CD4-positive, alpha-beta T cell treated with Interleukin-4 for 4 hours (primary cell): ENCODE results near the gene TM6SF1.
"Not testable (repeated sequence)": the region's sequence is repeated elsewhere in the genome, so short reads cannot be mapped to it uniquely, and the experiment has no call there.

Experiments used
- DNase-seq: peaks from one replicate; pipeline ENCODE4 v3.0.0-alpha.2; 2020

Gene TM6SF1

DNA sequence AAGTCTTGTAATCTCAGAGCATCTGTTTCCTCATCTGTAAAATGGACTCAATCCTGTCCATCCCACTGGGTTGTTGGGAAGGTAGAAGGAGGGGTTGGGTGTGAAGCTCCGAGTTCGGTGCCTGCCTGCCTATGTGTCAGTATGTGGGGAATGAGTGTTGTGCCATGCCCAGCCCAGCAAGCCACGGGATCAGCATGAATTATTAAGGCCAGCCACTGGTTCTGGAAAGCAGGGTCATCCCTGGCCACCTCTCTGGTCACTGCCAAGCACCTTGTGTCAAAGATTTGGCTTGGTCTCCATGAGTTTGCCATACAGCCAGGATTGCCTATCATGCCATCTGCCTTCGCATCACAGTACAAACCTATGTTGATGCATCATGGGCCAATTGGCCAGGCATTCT, 11.5 kb downstream of the TM6SF1 start:
- no peak for DNase-seq

DNA sequence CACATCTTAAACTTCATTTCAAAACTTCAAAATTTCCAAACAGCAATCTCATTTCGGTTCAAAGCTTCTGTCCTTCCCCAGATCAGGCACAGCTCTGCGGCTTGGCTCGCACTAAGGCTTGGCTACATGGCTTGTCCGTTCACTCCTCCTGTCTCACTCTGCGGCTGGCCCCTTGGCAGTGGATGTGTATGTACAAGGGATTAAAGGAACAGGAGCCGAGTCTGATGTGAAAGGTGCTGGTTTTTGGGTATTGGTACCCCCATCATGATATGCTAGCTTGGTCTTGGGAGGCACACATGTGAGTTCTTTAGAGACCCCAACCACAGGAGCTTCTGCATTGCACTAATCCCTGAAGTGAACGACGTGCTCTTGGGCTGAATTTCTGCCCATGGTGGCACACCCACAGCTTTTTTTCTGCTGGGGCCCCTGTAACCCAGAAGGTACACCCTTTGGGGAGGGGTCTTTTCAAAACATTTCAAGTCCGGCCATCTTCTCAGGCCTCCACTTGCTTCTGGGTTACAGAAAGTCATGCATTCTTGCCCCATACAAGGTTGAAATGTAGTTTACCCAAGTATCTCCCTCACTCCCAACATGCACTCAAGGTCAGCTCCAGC, 12.6 kb downstream of the TM6SF1 start:
- no peak for DNase-seq

DNA sequence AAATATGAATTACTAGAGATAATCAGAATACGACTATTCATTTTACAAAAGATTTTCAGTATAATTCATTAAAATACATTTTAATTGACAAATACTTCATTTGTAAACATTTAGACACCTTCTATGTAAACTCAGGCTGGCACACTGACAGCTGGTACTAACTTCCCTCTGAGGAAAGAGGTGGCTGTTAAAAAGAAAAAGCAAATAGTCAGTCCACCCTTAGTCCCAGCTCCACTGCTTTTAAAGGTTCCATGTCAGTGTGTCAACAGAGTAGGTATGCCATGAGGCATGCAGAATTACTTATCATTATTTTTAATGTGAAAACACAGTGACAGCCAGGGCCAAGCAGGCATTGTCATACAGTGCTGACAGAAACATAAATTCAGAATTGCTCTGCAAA, 16.1 kb downstream of the TM6SF1 start:
- no peak for DNase-seq

DNA sequence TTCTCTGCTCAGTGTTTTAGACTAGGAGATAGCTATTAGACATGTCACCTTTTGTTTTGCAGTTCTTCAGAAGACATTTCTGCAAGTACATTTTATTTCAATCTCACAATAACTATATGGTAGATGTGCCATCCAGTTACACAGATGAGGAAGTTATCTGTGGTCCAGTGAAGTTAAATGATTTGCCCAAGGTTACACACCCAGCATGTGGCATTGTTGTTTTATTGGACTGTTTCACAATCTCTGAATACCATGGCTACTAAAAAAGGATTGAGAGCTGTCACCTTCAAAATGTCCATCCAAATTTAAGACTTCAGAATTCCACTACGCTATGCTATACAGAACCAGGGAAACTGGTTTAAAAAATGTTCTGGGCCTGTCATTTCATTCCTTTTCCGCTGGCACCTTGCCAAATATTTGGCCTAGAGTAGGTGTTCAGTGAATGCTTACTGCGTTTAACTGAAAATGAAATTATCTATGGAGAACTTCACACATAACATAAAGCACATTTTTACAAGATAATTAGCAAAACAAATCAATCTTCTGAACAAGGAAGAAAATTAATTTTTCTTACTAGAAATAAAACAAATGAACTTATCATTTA, 20.2 kb downstream of the TM6SF1 start:
- no peak for DNase-seq

DNA sequence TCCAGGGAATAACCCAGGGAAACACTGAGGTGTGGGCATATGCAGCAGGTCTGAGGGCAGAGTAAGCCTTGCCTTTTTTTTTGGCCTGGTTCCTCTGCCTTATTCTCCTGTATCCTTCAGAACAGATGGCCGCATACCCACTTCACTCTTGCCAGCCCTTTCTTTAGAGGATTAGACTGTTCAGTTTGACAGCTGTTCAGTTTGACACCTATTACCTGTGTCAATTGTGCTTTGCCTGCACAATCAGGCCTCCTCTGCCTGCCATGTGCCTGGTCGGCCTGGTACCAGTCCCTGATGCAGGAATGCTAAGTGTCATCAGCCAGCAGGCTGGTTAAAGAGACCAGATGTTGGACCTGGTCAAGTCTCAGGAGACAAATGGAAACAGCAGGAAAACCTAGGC, 22.3 kb downstream of the TM6SF1 start:
- no peak for DNase-seq

DNA sequence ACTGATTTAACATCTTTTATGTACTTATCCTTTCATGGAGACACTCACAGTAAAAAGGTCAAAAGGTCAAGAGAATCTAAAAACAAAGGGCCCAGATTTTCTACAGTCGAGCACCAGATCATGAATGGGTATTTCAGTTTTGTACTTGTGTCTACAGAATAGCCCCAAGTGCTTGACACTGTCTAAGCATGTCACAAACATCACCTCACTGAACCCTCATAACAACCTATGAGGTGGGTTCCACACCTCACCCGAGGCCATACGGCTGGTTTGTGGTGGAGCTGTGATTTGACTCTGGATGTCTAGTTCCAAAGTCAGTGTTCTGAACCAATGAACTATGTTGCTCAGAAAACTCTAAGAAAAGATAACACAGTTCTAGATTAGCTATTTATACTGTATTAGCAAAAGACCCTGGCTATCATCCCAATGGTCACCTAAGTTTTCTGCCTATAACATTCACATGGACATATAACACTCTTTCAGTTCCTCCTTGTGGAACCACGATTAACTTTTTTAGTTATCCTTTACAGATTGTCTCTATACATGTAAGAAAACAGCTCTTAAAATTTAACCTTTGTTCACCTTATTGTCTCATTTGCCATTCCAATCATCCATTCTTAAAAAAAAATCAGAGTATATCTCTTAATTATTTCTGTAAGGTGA, 25.5 kb downstream of the TM6SF1 start:
- no peak for DNase-seq

DNA sequence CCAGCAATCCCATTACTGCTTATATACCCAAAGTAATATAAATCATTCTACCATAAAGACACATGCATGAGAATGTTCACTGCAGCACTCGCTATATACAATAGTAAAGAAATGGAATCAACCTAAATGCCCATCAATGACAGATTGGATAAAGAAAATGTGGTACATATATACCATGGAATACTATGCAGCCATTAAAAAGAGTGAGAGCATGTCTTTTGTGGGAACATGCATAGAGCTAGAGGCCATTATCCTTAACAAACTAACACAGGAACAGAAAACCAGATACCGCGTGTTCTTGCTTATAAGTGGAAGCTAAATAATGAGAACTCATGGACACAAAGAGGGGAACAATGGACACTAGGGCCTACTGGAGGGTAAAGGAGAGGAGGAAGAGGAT, 34.7 kb downstream of the TM6SF1 start:
- DNase-seq = not testable (repeated sequence)

DNA sequence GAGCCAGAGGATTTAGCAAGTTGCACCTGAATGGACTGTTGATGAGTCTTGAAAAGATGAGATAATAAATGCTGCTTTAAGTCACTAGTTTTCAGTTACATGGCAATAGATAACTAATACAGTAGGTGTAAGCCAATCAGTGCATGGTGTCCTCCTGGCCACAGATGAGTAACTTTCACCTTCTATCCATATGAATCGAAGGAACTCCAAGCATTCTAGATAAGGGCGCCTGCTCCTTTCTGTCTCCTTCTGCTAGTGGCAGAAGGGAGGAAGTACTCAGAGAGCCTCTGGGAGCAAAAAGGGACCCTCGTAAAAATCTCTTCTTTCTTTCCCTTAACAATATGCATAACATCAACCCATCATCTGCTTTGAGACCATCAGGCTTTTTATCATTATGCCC, 37.3 kb downstream of the TM6SF1 start:
- DNase-seq = no peak

DNA sequence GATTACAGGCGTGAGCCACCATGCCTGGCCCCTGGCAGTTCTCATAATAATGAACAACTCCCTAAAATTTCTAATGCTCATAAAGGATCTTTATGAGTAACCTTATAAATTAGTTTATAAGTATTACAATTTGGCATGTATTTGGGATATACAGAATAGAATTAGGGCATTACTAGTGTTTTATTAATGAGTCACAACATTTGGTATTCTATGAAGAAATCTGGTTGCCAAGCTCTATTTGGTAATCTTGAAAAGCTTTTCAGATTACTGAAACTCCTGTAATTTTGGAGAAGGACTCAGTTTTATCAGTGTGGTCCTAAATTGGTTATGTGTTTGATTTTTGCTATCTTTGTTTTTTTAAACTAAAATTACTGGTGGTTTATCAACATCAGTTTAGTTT, 45.8 kb downstream of the TM6SF1 start:
- DNase-seq = no peak

DNA sequence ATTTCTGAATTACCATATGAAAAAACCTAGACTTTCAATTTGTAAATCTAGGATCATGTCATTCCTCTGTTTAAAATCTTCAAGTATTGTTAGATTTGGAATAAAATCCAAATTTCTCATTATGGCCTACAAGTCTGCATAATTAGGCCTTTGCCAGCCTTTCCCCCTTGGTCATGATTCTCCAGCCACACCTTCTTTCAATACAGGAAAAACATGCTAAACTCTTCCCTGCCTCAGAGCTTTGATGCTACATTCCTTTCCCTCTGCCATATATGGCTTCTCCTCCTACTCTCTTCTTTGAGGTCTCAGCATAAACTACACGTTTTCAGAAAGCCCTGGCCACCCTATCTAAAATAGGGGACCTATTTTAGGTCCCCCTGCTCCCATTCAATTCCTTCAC, 48.5 kb downstream of the TM6SF1 start:
- no peak for DNase-seq

DNA sequence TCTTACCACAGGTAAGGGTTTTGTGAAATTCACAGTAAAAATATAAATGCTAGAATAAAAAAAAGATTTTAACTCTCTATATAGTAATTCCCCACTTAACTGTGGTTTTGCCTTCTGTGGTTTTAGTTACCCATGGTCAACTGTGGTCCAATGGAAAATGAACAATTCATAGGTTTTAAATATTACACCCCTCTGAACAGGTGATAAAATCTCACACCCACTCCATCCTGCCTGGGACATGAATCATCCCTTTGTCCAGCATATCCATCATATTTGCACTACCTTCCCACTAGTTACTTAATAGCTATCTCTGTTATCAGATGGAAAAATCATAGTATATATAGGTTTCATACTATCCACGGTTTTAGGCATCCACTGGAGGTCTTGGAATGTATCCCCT, 50.9 kb downstream of the TM6SF1 start:
- DNase-seq = no peak

DNA sequence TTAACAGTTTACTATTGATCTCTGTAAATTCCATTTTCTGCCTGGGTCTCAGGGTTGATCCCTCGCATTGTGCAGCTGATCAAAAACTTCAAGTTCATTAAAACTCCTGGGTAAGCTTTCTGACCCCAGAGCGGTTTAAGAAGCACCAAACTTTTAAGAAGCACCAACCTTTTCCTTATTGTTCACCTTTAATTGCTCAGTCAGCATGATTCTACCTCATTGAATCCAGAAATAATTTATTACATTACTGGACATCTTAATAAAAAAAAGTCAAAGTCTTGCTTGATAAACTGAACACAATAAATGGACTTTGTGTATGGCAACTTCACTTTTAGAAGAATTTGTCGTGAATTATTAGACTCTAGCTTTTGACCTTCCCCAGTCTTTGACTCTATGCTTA, 53.3 kb downstream of the TM6SF1 start:
- no peak for DNase-seq

DNA sequence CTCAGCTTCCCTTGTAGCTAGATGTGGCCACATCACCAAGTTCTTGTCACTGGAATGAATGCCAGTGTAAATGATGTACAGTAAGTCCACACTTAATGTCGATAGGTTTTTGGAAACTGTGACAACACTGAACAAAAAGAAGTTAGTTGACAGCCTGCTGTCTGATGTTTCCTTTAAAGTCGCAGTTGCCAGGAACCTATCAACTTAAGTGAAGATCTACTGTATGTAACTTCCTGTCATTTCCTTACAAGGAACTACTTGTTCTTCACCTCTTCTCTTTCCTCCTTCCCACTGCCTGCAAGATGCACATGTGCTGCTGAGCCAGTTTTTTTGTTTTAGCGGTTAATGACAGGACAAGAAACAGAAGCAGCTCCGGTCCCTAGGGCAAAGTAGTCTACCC, 55.6 kb downstream of the TM6SF1 start:
- DNase-seq = no peak

DNA sequence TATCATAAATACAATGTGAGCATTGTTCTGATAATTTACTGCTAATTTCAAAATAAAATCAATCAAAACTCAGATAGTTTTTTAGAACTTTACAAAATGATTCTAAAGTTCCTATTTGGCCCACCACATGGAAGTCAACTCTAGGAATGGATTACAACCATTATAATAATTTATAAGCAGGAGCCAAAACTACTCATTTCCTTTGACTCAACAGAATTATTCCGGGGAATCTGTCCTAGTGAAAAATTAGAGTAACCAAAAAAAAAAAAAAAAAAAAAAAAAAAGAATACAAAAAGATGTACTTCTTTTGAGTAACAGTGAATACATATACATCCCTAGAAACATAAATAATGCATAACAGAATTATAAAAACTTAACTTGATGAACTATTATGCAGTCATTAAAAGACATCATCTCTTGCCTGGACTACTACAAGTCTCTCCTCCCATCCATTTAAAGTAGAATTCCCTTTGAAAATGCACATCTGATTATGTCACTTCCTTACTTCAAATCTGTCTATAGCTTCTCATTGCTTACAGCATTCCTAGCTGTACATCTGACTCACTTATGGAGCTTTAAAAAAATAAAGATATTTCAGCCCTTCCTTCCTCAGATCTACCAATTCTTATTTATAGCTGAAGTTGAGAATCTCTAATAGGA, 56.8 kb downstream of the TM6SF1 start:
- DNase-seq = no peak

DNA sequence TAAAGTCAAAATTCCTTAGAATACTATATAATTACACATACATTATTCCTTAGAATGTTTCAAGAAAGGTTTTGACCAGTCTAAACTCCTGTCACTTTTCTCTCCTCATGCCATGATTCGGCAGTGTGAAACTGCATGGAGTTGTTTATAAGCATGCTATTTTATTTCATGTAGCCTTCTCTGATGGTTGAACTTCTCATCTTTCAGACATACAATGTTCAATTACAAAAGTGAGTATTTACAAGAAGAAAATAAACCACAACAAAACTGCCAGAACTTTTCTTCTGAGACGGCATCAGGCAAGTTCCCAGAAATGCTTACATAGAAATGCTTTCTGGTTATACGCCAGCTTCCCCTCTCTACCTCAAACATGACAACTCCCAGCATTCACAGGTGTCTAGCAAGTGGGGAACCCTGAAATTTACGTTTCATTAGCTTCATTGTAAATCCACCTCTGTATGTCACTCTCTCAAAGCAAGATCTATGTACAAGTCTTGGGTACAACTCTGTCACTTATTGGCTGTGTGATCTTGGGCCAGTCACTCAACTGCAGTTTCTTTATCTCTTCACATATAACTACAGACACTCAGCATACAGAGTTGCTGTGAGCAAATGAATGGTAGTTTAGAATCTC, 57.4 kb downstream of the TM6SF1 start:
- DNase-seq = peak; percentile 5

DNA sequence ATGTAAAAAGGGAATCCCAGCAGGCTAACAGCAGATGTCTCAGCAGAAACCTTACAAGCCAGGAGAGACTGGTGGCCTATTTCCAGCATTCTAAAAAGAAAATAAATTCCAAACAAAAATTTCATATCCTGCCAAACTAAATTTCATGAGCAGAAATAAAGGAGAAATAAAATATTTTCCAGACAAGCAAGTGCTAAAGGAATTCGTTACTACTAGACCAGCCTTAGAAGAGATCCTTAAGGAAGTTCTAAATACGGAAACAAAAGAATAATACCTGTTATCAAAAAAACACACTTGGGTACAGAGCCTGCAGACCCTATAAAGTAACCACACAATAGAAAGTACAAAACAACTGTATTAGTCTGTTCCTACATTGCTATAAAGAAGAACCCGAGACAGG, 58.8 kb downstream of the TM6SF1 start:
- DNase-seq = no peak

DNA sequence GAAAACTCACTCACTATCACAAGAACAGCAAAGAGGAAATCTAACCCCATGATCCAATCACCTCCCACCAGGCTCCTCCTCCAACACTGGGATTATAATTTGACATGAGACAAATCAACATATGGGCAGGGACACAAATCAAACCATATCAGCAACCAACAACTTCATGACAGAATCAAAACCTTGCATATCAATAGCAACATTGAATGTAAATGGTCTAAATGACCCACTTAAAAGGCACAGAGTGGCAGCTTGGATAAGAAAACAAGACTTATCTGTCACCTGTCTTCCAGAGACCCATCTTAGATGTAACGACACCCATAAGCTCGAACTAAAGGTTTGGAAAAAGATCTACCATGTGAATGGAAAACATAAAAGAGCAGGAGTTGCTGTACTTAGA, 59.4 kb downstream of the TM6SF1 start:
- no peak for DNase-seq

DNA sequence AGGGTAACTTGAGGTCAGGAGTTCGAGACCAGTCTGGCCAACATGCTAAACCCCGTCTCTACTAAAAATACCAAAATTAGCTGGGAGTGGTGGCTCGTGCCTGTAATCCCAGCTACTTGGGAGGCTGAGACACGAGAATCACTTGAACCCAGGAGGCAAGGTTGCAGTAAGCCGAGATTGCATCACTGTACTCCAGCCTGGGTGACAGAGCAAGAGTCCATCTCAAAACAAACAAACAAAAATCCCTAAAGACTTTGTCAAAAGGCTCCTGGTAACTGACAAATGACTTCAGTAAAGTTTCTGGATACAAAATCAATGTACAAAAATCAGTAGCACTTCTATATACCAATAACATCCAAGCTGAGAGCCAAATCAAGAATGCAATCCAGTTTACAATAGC, 62.1 kb downstream of the TM6SF1 start:
- not testable (repeated sequence) for DNase-seq

DNA sequence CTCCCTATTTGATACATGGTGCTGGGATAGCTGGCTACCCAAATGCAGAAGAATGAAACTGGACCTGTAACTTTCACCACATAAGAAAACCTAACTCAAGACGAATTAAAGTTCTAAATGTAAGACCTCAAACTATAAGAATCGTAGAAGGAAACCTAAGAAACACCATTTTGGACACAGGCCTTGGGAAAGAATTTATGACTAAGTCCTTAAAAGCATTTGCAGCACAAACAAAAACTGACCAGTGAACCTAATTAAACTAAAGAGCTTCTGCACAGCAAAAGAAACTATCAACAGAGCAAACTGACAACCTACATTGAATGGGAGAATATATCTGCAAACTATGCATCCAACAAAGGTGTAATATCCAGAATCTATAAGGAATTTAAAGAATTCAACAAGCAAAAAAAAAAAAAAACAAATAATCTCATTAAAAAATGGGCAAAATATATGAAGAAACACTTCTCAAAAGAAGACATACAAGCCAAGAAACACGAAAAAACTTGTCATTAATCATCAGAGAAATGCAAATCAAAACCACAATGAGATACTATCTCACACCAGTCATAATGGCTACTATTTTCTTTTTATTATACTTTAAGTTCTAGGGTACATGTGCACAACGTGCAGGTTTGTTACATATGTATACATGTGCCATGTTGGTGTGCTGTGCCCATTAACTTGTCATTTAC, 63.2 kb downstream of the TM6SF1 start:
- no peak for DNase-seq

DNA sequence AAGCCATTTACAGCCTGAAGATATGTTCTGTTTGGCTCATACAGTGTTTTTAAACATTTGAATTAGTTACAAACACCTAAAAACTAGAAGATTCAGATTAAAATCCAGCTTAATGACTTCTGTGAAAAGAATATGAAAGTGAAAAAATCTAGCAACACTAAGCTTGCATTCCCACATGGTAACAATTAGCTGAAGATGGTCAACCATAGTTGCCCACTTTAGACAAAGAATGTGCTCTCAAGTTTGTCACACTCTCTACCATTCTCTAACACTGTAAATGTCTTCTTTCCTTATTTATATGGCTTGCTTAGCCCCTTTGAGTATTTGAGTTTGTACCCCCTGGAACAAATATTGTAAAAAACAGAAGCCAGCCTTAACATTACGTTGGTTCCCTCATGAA, 67.4 kb downstream of the TM6SF1 start:
- no peak for DNase-seq

DNA sequence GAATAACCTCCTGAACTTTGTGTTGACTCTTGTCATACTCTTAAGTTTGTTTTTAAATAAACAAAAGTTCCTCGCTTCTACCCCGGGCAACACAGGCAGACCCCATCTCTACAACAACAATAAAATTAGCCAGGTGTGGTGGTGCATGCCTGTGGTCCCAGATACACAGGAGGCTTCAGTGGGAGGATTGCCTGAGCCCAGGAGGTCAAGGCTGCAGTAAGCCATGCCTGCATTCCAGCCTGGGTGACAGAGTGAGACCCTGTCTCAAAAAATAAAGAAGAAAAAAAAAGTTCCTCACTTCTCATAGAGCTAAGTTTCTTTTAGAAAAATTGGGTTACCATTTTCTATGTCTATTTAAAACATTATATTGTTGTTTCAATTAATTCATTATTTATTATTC, 70.9 kb downstream of the TM6SF1 start:
- no peak for DNase-seq

DNA sequence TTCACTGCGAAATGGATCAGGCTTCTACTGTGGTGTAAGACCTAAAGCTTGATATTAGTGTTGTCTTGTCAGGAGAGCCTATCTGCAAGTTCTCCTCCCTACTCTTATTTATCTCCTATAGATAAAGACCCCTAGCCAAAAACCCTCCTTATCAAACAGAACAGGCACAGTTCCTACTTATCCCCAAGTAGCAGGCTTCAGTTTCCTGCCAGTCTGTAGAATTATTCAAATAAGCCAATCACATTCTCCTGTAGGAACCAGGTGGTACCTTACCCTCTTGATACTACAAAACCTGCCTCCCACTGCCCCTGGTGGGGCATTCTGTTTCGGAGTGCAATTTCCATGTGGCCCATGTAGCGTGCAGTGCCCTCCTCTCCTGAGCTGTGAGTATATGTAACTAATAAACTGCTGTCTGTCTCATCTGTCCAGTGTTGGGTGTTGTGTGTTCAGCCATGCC, 71.5 kb downstream of the TM6SF1 start:
- DNase-seq = no peak

DNA sequence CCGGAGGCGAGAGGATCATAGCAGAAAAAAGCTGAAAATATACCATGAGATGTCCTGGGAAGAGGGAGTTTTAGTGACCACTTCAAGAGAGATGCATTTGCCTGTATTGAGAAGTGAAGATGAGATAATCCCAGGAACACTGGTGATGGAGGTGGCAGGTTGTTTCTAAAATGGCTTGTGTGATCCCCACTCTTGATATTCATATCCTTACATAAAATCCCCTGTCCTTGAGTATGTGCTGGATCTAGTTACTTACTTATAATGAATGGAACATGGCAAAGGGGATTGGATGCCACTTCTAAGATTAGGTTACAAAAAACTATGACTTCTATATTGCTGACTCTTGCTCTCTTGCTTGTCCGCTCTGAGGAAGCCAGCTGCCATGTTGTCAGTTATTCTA, 78.1 kb downstream of the TM6SF1 start:
- no peak for DNase-seq
